DOHH2 (cell line): ENCODE data around the gene TBC1D22A.

ENCODE experiments used
- EZH2phosphoT487 ChIP-seq: fragments of 200-600 bp; sonication (generic); IDR thresholded peaks from 2 replicates; pipeline ENCODE4 v1.6.1; 2017; ENCODE audit warnings: borderline replicate concordance, mild to moderate bottlenecking, antibody characterized with exemption, low read length, moderate library complexity, mixed read lengths
- TF ChIP-seq, protein P1 (sequence below): fragments of 200-600 bp; sonication (generic); IDR thresholded peaks from one replicate; pipeline ENCODE4 v1.5.1; 2014; ENCODE audit warnings: antibody characterized with exemption, mild to moderate bottlenecking, low read depth, low read length; ENCODE audit not compliant: poor library complexity, severe bottlenecking

DNA sequence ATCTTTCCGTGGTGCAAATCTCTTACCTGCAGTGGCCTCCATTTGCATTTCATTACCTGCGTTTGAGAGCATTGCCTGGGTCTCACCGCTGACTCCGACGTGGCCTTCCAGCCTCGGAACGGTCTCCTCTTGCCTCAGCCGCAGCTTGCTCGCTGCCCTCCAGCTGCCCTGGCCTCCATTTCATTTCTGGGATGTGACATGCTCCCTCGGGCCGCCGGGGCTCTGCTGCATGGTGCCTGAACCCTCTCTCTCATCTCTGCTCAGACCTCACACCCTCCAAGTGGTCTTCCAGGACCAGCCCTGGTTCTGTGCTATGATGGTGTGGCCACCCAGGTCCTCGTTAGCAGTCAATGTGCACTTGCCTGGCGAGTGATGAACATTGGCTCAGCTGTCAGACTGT lies 229.2 kb downstream of the TBC1D22A start:
- TF ChIP-seq, protein P1, sequence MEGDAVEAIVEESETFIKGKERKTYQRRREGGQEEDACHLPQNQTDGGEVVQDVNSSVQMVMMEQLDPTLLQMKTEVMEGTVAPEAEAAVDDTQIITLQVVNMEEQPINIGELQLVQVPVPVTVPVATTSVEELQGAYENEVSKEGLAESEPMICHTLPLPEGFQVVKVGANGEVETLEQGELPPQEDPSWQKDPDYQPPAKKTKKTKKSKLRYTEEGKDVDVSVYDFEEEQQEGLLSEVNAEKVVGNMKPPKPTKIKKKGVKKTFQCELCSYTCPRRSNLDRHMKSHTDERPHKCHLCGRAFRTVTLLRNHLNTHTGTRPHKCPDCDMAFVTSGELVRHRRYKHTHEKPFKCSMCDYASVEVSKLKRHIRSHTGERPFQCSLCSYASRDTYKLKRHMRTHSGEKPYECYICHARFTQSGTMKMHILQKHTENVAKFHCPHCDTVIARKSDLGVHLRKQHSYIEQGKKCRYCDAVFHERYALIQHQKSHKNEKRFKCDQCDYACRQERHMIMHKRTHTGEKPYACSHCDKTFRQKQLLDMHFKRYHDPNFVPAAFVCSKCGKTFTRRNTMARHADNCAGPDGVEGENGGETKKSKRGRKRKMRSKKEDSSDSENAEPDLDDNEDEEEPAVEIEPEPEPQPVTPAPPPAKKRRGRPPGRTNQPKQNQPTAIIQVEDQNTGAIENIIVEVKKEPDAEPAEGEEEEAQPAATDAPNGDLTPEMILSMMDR, result no peak
- no peak for TF ChIP-seq EZH2phosphoT487
